Adipocyte (in vitro differentiated cells): Measurements from ENCODE around the gene ARHGAP6.

Source experiments
- DNase-seq: peaks from one replicate; pipeline ENCODE4 v3.0.0-alpha.2; 2015; ENCODE audit warnings: low read depth
- H3K27me3 ChIP-seq: replicated peaks from 2 replicates; pipeline ENCODE4 v1.7.0; 2013; ENCODE audit warnings: mild to moderate bottlenecking, low read length, moderate library complexity; ENCODE audit not compliant: control insufficient read depth, insufficient read depth
- H3K36me3 ChIP-seq: 2 replicates; pipeline ENCODE4 v1.7.0; 2013; ENCODE audit warnings: low read length, mild to moderate bottlenecking, moderate library complexity; ENCODE audit not compliant: control insufficient read depth, insufficient read depth, severe bottlenecking
- H3K4me1 ChIP-seq: 2 replicates; pipeline ENCODE4 v1.7.0; 2013; ENCODE audit warnings: mild to moderate bottlenecking, low read length, moderate library complexity; ENCODE audit not compliant: control insufficient read depth, insufficient read depth
- H3K4me3 ChIP-seq: 2 replicates; pipeline ENCODE4 v1.7.0; 2013; ENCODE audit warnings: mild to moderate bottlenecking, low read length, moderate library complexity
- H3K9ac ChIP-seq: 2 replicates; pipeline ENCODE4 v1.7.0; 2013; ENCODE audit warnings: mild to moderate bottlenecking, low read length, moderate library complexity
- H3K9me3 ChIP-seq: 2 replicates; pipeline ENCODE4 v1.7.0; 2013; ENCODE audit warnings: mild to moderate bottlenecking, low read length, moderate library complexity; ENCODE audit not compliant: control insufficient read depth

ARHGAP6 gene

DNA sequence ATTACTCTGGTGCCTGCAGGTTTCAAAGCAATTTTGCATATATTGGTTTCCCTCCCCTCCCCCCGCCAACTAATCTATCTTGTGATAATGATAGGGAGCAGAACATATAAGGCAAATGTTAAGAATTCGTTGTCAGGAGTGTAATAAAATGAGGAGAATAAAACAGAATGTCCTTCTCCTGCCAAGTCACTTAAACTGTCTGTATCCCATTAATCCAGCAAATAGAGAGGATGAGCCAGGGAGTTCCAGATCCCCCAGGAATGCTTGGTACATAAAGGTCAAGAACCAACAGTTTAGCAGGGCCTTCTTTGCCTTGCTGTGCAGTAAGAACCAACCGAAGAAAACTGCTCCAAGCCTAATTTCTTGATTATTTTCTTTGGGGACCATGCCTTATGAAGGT lies 231.1 kb downstream of the ARHGAP6 start:
- Histone ChIP-seq H3K9ac (peak overlapping the region; percentile 60), H3K4me1 (peaks cover 63% of the 10 kb centered on the region), H3K27me3 (no peaks in the 10 kb centered on the region), H3K36me3 (no peaks in the 10 kb centered on the region), H3K9me3 (no peaks in the 10 kb centered on the region), H3K4me3 (no peak overlapping the region)
- DNase-seq: no peak

DNA sequence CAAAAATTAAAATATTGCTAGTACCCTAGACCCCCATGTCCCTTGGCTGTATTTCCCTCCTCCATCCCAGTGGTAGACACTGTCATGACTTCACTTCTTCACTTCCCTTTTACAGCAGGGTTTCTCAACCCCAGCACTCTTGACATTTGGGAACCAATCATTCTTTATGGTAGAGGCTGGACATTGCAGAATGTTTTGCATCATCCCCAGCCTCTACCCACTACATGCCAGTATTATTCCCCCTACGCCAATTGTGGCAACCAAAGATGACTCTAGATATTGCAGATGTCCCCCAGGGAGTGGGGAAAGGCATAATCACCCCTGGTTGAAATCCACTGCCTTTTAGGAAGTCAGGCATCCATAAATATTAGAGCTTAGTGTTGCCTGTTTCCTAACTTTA lies 233.9 kb downstream of the ARHGAP6 start:
- Histone ChIP-seq H3K4me3 (no peak overlapping the region), H3K9me3 (no peaks in the 10 kb centered on the region), H3K27me3 (no peaks in the 10 kb centered on the region), H3K9ac (no peak overlapping the region), H3K4me1 (peaks cover 37% of the 10 kb centered on the region), H3K36me3 (no peaks in the 10 kb centered on the region)
- DNase-seq: no peak

GRCh38 chrX:11430271-11430670 lies 235.4 kb downstream of the ARHGAP6 start:
- Histone ChIP-seq H3K9me3 (no peaks in the 10 kb centered on the region), H3K4me3 (no peak overlapping the region)
- DNase-seq: no peak

DNA sequence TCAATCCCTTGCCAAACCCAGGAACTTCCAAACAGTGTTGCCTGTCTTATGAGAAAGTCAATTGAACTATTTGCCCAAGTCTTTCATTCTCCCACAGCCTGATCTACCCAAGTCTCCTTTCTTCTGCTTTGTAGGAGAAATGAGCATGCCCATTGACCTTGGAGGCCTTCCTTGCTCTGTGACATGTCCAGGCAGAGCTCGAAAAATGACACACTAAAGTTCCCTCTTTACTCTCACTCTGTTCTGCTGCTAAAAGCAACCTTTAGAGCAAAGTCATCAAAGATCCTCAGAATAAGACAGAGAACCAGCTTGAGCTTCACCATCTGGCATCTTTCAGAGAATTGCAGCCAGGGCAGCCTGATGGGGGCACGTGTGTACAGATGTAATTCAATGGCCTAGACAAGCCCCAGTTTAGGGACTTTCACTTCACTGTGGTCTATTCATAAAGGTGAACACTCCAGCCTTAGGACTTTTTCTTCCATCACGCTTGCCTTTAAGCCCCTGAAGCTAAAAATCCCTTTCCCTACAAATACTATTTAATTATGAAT lies 236.1 kb downstream of the ARHGAP6 start:
- Histone ChIP-seq H3K9ac (no peak overlapping the region), H3K4me1 (peaks cover 16% of the 10 kb centered on the region), H3K36me3 (no peaks in the 10 kb centered on the region), H3K27me3 (no peaks in the 10 kb centered on the region), H3K4me3 (no peak overlapping the region), H3K9me3 (no peaks in the 10 kb centered on the region)
- no peak for DNase-seq

More at GRCh38 chrX:11430271-11430670, 235.4 kb downstream of the ARHGAP6 start:
- H3K27me3 ChIP-seq: no peaks in the 10 kb centered on the region
- H3K36me3 ChIP-seq: no peaks in the 10 kb centered on the region
- H3K4me1 ChIP-seq: peaks cover 23% of the 10 kb centered on the region
- no peak overlapping the region for H3K9ac ChIP-seq

GRCh38 chrX:11427453-11428071 lies 238.2 kb downstream of the ARHGAP6 start:
- peak; percentile 59 for DNase-seq
- no peaks in the 10 kb centered on the region for H3K9me3 ChIP-seq
- no peaks in the 10 kb centered on the region for H3K27me3 ChIP-seq
- peaks cover 8% of the 10 kb centered on the region for H3K4me1 ChIP-seq
- peak overlapping the region; percentile 84 for H3K4me3 ChIP-seq
- no peaks in the 10 kb centered on the region for H3K36me3 ChIP-seq
- peak overlapping the region; percentile 87 for H3K9ac ChIP-seq

GRCh38 chrX:11426712-11427452 lies 238.8 kb downstream of the ARHGAP6 start:
- Histone ChIP-seq H3K9ac (peak overlapping the region; percentile 87), H3K9me3 (no peaks in the 10 kb centered on the region), H3K4me1 (peaks cover 9% of the 10 kb centered on the region), H3K4me3 (peak overlapping the region; percentile 84), H3K27me3 (no peaks in the 10 kb centered on the region), H3K36me3 (no peaks in the 10 kb centered on the region)
- no peak for DNase-seq

GRCh38 chrX:11424903-11425674 lies 240.6 kb downstream of the ARHGAP6 start:
- Histone ChIP-seq H3K27me3 (no peaks in the 10 kb centered on the region), H3K36me3 (no peaks in the 10 kb centered on the region), H3K4me1 (peaks cover 10% of the 10 kb centered on the region), H3K4me3 (peak overlapping the region; percentile 84), H3K9me3 (no peaks in the 10 kb centered on the region), H3K9ac (peak overlapping the region; percentile 6)
- DNase-seq: no peak

DNA sequence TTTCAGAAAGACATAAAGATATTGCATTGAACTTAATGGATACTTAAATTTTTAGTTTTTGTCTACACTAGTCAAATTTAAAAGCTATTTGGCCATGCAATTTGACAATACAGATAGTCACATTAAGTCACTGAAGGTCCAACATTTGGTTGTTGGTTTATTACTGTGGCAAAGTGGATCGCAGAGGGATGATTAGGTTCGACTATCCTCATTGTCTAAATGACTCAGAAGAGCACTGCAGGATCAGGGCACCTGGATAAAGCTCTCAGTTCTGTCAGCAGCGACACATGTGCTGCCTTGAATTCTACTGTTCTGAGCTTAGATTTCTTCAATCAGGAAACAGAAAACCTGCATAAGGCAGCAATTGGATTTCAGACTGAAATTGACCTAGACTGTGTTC lies 241.8 kb downstream of the ARHGAP6 start:
- DNase-seq: no peak
- Histone ChIP-seq H3K9ac (no peak overlapping the region), H3K4me1 (peaks cover 10% of the 10 kb centered on the region), H3K4me3 (no peak overlapping the region), H3K36me3 (no peaks in the 10 kb centered on the region), H3K9me3 (no peaks in the 10 kb centered on the region), H3K27me3 (no peaks in the 10 kb centered on the region)

GRCh38 chrX:11423362-11423818 lies 242.3 kb downstream of the ARHGAP6 start:
- Histone ChIP-seq H3K9ac (no peak overlapping the region), H3K4me3 (no peak overlapping the region), H3K36me3 (no peaks in the 10 kb centered on the region), H3K4me1 (peaks cover 10% of the 10 kb centered on the region), H3K9me3 (no peaks in the 10 kb centered on the region), H3K27me3 (no peaks in the 10 kb centered on the region)
- no peak for DNase-seq

DNA sequence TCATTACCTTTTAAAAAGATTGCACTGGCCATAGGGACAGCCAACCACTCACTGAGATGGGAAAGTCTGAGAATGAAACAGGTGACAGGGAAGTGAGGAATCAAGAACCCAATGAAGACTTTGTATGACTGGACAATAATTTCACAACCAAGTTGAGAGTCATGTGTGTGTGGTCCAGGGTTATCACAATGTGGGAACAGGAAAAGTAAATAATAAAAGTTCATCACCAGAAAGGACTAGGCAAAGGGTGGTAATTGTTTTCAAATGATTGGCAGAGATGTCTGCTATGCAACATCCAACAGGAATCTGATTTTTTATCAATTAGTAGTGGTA lies 243.2 kb downstream of the ARHGAP6 start:
- Histone ChIP-seq H3K4me3 (no peak overlapping the region), H3K36me3 (no peaks in the 10 kb centered on the region), H3K9ac (no peak overlapping the region), H3K4me1 (peaks cover 10% of the 10 kb centered on the region), H3K9me3 (no peaks in the 10 kb centered on the region), H3K27me3 (no peaks in the 10 kb centered on the region)
- no peak for DNase-seq
